ENCODE results near the gene PITX2. TPM values are rescaled to one million over a fixed set of nuclear protein-coding genes. Genes with fewer than 3 reads are reported as not detected.

Gene PITX2
- total and polyA plus RNA-seq, 2 of the 8 experiments (the other 6 are each of a cell fraction or from before 2014, with no cell fraction given): 0.09 to 0.67 TPM

DNA sequence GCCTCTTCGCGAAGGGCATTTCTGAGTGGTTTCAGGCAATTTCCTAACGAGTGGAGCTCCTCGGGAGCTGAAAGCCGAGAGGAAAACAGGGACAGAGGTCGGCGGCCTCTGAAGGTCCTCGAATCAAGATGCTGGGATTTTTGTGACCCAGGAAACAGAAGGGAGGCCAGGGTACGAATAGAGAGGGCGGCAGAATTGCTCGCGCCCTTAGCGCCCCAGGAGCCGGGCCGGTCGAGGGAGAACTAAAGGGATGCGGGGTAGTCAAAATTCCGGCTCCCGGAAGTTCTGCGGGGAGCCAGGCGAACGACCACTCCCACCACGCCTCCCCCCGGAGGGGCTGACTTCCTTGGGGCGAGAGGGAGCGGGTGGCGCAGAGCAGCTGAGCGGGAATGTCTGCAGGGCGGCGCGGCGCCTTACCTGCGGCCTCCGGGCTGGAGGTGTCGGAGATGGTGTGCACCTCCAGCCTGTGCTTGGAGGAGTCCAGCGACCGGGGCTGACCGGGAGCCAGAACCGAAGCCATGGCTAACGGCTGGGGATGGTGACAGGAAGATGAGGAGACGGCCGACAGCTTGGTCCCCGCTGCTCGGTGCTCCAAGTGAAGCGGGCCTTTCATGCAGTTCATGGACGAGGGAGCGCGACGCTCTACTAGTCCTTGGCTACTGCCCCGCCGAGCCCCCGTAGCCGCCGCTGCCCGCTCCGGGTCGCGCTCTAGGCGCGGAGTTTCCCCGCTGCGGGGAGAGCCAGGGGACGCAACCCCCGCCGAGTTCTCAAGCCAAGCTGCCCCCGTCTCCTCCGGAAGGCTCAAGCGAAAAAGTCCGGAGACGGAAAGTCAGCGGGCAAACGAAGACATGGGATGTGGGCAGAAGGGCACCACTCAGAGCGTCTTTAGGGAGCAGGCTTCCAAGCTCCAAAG is 782 bp downstream of the PITX2 start:
- no peaks in the 10 kb centered on the region for H3K79me1 ChIP-seq (ENCODE audit: low read depth, low read length)
- H3K79me2 ChIP-seq (ENCODE audit: control insufficient read depth in 1 of 2, insufficient read depth in 2 of 2, low read length in 2 of 2): no peaks in the 10 kb centered on the region
- no peak overlapping the region for H4K5ac ChIP-seq (ENCODE audit: insufficient read length, low read depth, low read length)
- H3K56ac ChIP-seq (replicated peaks; ENCODE audit: insufficient read length, low read depth, low read length): no peak overlapping the region
- H2BK120ac ChIP-seq (replicated peaks; ENCODE audit: low read depth, low read length): no peak overlapping the region
- DNase-seq (ENCODE audit: low read depth in 1 of 2, low spot score in 2 of 2): peak in 1 of 2 experiments; percentile 78
- no peak overlapping the region for H2AK5ac ChIP-seq (ENCODE audit: low read depth, low read length)
- H2BK20ac ChIP-seq (ENCODE audit: low read length): no peak overlapping the region
- ChIA-PET POLR2A (ENCODE audit: partially characterized antibody) (interaction anchor here (0.9 to 2.0 kb wide), 4 partner anchors 10 to 15 kb away, joined by 3 to 7 read pairs (median 4); no protein-coding TSS in a partner anchor), CTCF (ENCODE audit: partially characterized antibody) (interaction anchor here (0.6 to 3.5 kb wide), 8 partner anchors 12 to 624 kb away, joined by 3 to 17 read pairs (median 4); no protein-coding TSS in a partner anchor)
- peaks cover 4 to 33% (median 26%) of the 10 kb centered on the region in 4 experiments for H3K4me1 ChIP-seq (replicated peaks in 1 of 4; ENCODE audit: control insufficient read depth in 3 of 4, insufficient read depth in 4 of 4, low read length in 3 of 4)
- no peak overlapping the region for H2AFZ ChIP-seq (ENCODE audit: low read length)
- peaks cover 3 to 28% of the 10 kb centered on the region in 2 experiments for H4K20me1 ChIP-seq (replicated peaks in 1 of 2; ENCODE audit: control insufficient read depth in 1 of 2, insufficient read depth in 2 of 2, low read length in 2 of 2)
- H3K14ac ChIP-seq (ENCODE audit: insufficient read length): no peak overlapping the region
- peak overlapping the region; percentile 90 to 92 for H3K4me2 ChIP-seq (ENCODE audit: insufficient read depth in 1 of 2, low read depth in 2 of 2, low read length in 2 of 2)
- peaks cover 89 to 98% (median 94%) of the 10 kb centered on the region in 4 experiments for H3K27me3 ChIP-seq (replicated peaks in 1 of 4; ENCODE audit: control insufficient read depth in 3 of 4, extremely low read depth in 1 of 4, insufficient read depth in 3 of 4, low read length in 3 of 4)
- H3K9ac ChIP-seq (replicated peaks in 1 of 4; ENCODE audit: extremely low read depth in 1 of 4, low read depth in 3 of 4, low read length in 3 of 4): no peak overlapping the region
- no peak overlapping the region for H2BK5ac ChIP-seq (ENCODE audit: low read depth, low read length)
- no peak for FAIRE-seq
- WGBS, 2 experiments (ENCODE audit: extremely low coverage in 1 of 2, insufficient coverage in 1 of 2, insufficient read length in 1 of 2, insufficient replicate concordance in 2 of 2, low coverage in 1 of 2, low lambda C conversion rate in 2 of 2, missing lambda C conversion rate in 1 of 2): 2% methylated on average over 51 of the region's 73 CpGs; no CpG with 5 or more reads in 1 of the 2 experiments
- H4K8ac ChIP-seq (ENCODE audit: extremely low read depth, insufficient read depth, low read length): peak overlapping the region; percentile 1; the same call in 1 of the 2 replicates
- H3K27ac ChIP-seq (ENCODE audit: low read depth, low read length): no peak overlapping the region
- H2BK15ac ChIP-seq (ENCODE audit: low read length): no peak overlapping the region
- peak overlapping the region; percentile 14 to 53 (median 35); a peak in 7 of 8 replicates for H3K4me3 ChIP-seq (ENCODE audit: extremely low read depth in 1 of 4, insufficient read depth in 2 of 4, low read depth in 3 of 4, low read length in 4 of 4)
- peak overlapping the region; percentile 50; the same call in 1 of the 2 replicates for H2BK12ac ChIP-seq (ENCODE audit: low read depth, low read length)
- H3K18ac ChIP-seq (ENCODE audit: extremely low read depth, low read length): no peak overlapping the region
- no peaks in the 10 kb centered on the region for H3K9me3 ChIP-seq (ENCODE audit: insufficient read depth in 2 of 2, low read depth in 1 of 2, low read length in 1 of 2)
- H3K4ac ChIP-seq (replicated peaks; ENCODE audit: insufficient read length, low read depth, low read length): no peak overlapping the region
- H3K36me3 ChIP-seq (ENCODE audit: control insufficient read depth in 2 of 4, insufficient read depth in 4 of 4, low read length in 3 of 4): peaks cover 0 to 5% (median 0%) of the 10 kb centered on the region in 4 experiments; a peak in 1 of 8 replicates
- no peak overlapping the region for H3K23ac ChIP-seq (ENCODE audit: insufficient read length)
- no peak overlapping the region for H4K91ac ChIP-seq (replicated peaks; ENCODE audit: insufficient read length, low read length)
- H3K23me2 ChIP-seq (ENCODE audit: low read depth, low read length): peaks cover 10% of the 10 kb centered on the region; the same call in 1 of the 2 replicates
- TF ChIP-seq BCL11A (IDR thresholded peaks at IDR 0.05; ENCODE audit: low read depth in 2 of 2, low read length in 2 of 2) (no peak), POLR2AphosphoS5 (IDR thresholded peaks at IDR 0.05; ENCODE audit: low read depth, low read length) (no peak), POLR2A (IDR thresholded peaks at IDR 0.05; ENCODE audit: control extremely low read depth in 1 of 2, low read depth in 2 of 2, low read length in 2 of 2) (no peak), CHD1 (IDR thresholded peaks at IDR 0.05; ENCODE audit: low read depth, low read length) (no peak), CEBPB (IDR thresholded peaks at IDR 0.05; ENCODE audit: low read depth, low read length) (no peak), GABPA (IDR thresholded peaks at IDR 0.05; ENCODE audit: borderline replicate concordance, insufficient read depth, low read length) (no peak), CHD2 (IDR thresholded peaks at IDR 0.05; ENCODE audit: low read length) (no peak), SIN3A (conservative IDR thresholded peaks at IDR 0.05 in 1 of 2, IDR thresholded peaks at IDR 0.05 in 1 of 2; ENCODE audit: low read depth in 1 of 2, low read length in 2 of 2) (0 out of 4 replicates have a peak, but pooled peaks of 1 of the 2 experiments have one; percentile 13), CBX8 (IDR thresholded peaks at IDR 0.05; ENCODE audit: borderline replicate concordance, low read depth, low read length) (peak; percentile 76; the same call in 1 of the 2 replicates), EGR1 (IDR thresholded peaks at IDR 0.05; ENCODE audit: borderline replicate concordance, low read depth, low read length) (no peak), SAP30 (IDR thresholded peaks at IDR 0.05; ENCODE audit: insufficient read depth, insufficient replicate concordance, low read length) (no peak), CREB1 (IDR thresholded peaks at IDR 0.05) (no peak)
